CD4-positive, alpha-beta T cell treated with Interleukin-1 beta for 1 hour (primary cell): Measurements from ENCODE around the gene GCN1.

Experiments used
- DNase-seq, 2 donors: peaks; one replicate each; pipeline ENCODE4 v3.0.0-alpha.2; 2020 to 2022

Gene GCN1

DNA sequence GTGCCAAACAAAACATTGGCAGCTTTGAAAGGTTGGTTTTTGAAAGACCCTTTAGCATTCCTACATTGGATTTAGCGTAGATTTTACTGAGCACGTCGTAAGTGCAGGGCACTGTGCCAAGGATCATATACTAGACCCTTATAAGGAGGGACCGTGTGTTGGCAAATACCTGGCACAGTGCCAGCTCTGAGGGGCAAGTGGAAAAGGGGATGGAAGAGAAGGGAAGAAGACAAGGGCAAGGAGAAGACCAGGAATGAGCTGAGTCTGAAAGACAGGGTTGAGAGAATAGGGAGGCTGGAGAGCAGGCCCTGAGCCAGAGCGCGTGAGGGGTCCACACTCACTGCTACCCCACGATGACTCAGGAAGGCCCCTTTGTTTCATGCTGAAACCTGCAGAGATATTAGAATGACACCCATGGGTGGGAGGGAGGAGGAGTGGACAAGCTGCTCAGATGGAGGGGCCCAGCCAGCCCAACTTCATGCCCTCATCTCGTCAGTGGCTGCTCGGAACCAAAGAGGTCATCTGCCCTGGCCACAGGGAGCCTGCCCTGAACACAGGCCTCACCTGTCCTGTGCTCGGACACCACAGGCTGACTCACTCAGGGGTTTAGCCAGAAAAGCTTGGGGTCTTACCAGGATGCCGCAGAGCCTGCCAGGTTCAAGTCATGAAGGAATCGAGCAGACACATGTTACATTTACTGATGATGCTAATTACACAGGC lies 103.0 kb downstream of the GCN1 start:
- DNase-seq = no peak

DNA sequence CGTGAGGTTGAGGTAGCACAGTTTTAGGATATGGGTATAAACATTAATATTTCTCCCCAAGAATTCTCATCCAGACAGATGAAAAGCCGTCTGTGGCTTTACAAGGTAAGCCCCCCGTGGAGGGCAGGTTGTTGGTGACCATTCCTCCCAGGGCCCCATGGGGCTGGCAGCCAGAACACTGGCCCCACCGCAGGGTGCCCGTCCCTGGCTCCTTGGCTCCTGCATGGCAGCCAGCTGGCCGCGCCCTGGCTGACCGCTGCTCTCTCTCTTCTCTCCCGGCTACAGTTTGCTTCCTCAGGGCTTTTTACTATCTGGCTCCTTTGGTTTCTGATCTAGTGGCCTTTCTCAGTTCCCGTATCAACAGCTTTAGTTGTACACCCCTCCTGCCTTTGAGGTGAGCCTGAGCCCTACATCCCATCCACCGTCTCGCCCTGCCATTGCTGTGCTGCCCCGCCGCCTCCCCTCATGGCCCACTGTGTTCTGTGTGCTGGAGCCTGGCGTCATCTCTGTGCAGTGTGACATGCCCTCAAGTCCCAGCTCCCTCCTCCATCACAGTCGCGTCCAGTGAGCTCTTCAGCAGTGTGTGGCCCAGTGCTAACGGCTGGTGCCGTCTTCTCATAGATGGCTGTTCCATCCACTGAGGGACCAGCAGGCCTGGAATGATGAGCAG lies 103.8 kb downstream of the GCN1 start:
- DNase-seq = no peak

DNA sequence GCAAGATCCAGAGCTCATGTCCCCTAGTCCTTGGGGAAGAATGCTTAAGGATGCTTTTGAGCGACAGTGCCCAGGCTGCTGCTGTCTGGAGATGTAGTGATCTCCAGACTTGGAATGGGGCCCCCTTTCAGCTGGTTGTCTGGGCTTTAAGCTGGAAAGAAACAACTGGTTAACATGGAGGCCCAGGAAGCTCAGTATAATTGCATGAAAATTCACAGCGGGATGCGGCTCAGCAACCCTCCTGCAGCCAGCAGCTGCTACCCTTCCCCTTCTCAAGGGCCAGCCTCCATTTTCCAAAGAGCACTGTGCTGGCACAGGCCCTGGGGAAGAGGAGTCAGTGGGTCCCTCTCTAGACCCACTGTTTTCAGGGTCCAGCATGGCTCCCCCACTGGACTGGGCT lies 104.3 kb downstream of the GCN1 start:
- DNase-seq = no peak

DNA sequence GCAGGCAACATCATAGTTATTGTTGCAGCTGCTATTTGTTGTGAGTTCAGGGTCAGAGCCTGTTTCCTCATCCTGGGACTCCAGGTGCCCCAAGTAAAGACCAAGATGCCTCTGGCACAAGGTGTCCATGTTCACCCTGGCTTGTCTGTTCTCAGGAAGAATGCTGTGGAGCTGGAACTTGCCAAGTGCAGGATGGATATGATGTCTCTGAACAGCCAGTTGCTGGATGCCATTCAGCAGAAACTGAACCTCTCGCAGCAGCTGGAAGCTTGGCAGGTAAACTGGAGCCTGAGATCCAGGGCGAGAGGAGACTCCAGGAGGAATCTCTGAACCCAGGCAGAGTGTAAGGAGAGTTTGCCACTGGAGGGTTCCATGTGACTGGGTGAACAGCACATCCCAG lies 104.7 kb downstream of the GCN1 start:
- no peak for DNase-seq

DNA sequence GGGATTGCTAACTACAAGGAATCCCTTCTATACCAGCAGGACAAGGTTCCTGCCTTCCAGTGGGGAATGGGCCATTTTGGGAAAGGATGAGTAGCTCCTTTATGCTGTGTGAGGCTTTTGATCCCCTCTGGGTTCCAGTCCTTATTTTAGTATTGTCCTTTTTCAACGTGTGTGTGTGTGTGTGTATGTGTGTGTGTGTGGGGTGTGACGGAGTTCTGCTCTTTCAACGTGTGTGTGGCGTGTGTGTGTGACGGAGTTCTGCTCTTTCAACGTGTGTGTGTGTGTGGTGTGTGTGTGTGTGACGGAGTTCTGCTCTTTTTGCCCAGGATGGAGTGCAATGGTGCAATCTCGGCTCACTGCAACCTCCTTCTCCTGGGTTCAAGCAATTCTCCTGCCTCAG lies 105.4 kb downstream of the GCN1 start:
- DNase-seq = no peak

DNA sequence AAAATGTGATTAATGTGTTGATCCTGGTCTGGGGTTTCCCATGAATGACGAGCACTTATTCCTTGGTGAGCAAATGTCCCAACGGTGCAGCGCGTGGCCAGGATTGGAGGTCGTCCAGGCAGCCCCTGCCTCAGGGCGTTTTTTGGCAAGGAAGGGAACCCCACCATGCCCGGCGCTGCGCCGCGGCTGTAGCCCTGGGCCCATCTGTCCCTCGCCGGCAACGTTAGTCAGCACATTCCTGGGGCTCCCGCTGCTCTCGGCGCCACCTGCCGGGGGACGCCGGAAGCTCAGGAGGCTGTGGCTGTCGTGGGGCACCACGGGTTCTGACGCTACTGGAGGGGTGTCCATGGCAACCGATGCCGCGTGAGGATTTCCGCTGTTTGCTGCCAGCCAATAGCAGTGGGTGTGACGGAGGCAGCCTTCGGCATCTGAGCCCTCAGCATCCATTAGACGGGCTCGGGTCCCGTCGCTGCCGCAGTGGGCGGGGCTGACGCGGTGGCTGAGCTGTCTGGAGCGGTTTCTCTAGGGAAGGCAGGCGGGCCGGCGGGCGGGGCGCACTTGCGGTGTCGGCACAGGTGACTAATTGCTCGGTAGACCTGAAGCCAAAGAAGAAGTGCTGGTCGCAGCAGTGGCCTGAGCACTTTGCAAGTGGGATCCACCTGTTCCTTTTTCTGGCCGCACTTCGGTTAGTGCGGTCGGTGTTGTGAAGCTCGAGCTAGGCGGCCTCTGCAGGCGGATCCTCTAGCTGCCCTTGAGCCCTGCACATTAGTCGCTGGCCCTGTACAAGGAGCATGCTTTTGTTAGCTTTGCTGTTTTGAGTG lies 107.5 kb downstream of the GCN1 start:
- DNase-seq = peak; percentile 100

DNA sequence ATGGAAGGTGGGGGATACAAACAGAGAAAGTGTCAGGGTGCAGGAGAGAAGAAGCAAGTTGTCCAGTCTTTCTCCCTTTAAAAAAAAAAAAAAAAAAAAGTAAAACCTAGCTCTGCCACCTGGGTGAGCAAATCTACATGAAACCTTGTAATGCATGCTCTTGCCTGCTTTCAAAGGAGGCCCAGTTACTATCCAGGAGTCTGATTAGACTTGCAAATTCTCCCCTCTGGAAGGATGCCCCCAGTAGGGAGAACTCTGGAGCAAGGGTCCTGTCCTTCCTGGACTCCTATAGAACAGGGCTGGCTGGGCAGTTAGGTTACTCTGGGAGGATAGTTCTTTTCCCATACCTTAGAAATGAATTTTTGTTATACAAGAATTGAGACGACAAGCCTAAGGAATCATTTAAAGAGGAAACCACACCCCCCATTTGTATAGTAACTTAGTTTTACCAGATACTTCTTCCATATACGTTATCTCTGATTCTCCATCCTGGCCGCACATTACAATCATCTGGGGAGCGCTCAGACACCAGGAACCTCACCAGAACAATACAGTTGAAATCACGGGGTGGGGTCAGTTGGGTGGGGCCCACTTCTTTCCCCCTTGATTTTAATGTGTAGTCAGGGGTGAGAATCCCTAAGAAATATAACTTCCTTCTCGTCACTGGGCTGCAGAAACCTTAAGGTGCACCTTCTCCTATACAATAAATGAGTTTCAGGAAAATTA lies 108.4 kb downstream of the GCN1 start:
- DNase-seq = no peak

DNA sequence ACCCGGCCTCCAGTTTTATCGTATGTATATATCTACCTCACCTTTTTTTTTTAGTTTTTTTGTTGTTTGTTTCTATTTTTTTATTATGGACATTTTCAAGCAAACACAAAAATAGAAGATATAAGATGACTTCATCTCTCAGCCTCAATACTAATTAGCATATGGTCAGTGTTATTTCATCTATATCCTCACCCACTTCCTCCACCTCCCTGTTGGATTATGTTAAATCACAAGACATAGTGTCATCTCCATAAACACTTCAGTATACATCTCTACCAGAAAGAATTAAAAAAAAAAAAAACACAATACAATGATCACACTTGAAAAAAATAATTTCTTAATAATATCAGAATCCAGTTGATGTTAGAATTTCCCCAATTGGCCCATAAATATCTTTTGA lies 112.9 kb downstream of the GCN1 start:
- DNase-seq = no peak

DNA sequence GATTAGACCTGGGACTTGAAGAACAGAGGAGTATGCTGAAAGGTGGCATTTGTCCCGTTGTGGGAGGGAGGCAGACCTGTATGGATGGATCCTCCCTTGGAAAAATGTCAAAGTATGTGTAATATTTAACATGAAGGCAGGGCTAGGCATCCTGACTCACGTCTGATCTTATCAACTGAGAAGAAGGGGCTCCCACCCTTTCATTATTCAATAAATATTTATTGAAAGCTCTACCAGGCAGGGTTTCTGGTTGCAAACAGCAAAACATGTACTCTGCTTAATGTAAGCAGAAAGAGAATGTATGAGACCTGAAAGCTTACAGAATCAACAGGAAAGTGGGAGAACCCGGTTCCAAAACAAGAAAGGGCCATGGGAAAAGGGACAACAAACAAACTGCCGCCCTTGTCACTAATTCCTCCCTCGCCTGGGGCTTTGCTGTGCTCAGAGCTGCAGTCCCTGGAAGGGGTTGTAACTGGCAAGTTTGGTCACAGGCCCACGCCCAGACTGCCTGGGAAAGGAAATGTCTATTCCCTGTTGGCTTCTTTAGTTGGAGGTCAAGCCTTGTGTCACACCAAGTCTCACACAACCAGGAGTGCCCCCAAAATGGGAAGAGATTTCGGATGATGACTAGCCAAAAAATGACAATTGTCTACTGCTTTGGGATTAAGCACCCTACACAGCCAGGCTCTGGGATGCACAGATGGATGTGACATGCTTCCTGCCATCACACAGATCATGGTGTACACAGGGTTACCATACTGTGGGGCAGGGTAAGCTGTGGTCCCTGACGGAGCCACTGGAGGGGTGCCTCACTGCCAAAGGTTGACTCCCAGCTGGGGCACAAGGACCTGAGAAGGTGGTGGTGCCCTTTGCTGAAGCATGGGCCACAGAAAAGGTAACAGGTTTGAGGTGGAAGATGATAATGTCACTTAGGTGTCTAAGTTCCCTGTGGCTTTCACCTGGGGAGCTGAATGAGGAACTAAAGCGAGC lies 114.8 kb downstream of the GCN1 start:
- no peak for DNase-seq

DNA sequence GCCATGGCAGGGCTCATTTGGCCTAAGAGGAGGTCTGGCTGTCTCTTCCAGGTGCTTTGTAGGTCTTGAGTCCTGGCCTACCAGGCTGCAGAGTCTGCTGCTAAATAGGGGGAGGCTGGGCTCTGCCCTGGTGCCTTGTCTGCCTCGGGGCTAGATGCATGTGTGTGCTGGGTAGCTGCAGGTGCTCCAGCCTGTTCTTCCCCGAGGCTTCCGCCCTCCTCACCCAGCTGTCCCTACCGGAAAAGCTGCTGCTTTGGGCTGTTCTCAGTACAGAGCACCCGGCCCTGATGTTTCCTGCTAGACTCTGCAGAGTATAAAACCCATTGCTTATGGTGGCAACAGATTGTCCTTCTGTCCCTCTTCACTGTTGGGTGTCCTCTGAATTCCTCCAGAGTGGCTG lies 115.6 kb downstream of the GCN1 start:
- DNase-seq = no peak

DNA sequence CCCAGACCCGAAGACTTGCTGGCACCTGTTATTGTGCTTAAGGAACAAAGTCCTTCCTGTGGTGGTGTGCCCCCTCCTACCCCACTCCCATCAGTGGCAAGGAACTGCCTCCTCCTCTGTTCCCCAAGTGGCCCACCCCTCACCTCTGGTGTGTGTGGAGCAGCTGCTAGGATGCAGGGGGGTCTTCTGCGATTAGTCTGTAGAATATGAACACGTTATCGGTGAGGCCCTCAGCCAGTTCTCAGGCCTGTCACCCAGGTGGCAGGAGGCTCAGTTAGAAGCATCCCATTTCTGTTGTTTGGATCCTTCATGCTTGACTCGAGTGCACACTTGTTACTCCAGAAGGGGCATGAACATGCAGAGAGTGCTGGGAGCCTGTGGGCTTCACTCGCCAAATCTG lies 117.3 kb downstream of the GCN1 start:
- DNase-seq = no peak
